Activated T-cell treated with anti-CD3 and anti-CD28 coated beads, Interleukin-2, amount 50 U/mL, for 24 hours (primary cell): ENCODE results near the gene DTX3.

Experiments used
- DNase-seq: peaks from one replicate; pipeline ENCODE4 v3.0.0-alpha.2; 2020
- H3K27ac Mint-ChIP-seq: 2 replicates; pipeline ENCODE4 v1.8.0; 2020; ENCODE audit warnings: mild to moderate bottlenecking, mixed read lengths
- H3K27me3 Mint-ChIP-seq: 2 replicates; pipeline ENCODE4 v1.8.0; 2020; ENCODE audit warnings: mixed read lengths
- H3K36me3 Mint-ChIP-seq: 2 replicates; pipeline ENCODE4 v1.8.0; 2020; ENCODE audit warnings: low read depth, mixed read lengths
- H3K4me1 Mint-ChIP-seq: 2 replicates; pipeline ENCODE4 v1.8.0; 2020; ENCODE audit warnings: low read depth, mixed read lengths
- H3K4me3 Mint-ChIP-seq: 2 replicates; pipeline ENCODE4 v1.8.0; 2020; ENCODE audit warnings: mild to moderate bottlenecking, moderate library complexity, mixed read lengths
- H3K9me3 Mint-ChIP-seq: 2 replicates; pipeline ENCODE4 v1.8.0; 2020; ENCODE audit warnings: mixed read lengths

The DTX3 gene

DNA sequence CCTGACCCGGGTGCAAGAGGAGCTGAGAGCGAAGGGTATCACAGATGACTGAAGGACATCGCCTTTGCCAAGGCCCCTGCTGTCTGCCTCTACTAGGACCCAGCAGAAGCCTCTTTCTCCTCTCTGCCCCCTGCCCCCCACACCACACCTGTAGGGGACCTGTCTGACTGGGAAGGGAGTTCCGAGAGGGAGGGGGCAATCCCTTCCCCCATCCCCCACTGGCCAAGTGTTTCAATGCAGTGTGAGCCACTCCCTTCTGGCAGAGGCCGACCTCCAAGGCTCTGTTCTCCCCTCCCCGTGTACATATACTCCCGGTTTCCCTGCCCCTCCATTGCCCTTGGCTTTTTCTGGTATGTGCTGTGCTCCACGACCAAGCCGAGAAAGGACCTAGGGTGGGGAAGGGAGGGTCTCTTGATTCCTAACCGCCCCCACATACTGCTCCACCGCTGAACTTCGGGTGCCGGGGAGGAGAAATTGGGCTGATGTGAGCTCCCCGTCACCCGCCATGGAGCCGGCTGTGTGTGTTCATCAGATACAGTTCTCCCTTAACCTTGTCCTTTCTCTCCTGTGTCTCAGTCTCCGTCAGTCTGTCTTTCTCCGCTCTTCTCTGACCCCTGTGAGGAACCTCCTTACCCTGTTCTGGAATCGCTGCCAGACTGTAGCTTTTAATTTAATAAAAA lies 4.6 kb downstream of the DTX3 start:
- Mint-ChIP-seq H3K4me1 (peaks cover 23% of the 10 kb centered on the region), H3K27ac (no peak overlapping the region), H3K36me3 (peaks cover 3% of the 10 kb centered on the region), H3K4me3 (no peak overlapping the region), H3K27me3 (peaks cover 33% of the 10 kb centered on the region), H3K9me3 (no peaks in the 10 kb centered on the region)
- DNase-seq = no peak

GRCh38 chr12:57609781-57610553 lies 5.3 kb downstream of the DTX3 start:
- peak overlapping the region; percentile 82 for H3K27ac Mint-ChIP-seq
- peaks cover 3% of the 10 kb centered on the region for H3K36me3 Mint-ChIP-seq

DNA sequence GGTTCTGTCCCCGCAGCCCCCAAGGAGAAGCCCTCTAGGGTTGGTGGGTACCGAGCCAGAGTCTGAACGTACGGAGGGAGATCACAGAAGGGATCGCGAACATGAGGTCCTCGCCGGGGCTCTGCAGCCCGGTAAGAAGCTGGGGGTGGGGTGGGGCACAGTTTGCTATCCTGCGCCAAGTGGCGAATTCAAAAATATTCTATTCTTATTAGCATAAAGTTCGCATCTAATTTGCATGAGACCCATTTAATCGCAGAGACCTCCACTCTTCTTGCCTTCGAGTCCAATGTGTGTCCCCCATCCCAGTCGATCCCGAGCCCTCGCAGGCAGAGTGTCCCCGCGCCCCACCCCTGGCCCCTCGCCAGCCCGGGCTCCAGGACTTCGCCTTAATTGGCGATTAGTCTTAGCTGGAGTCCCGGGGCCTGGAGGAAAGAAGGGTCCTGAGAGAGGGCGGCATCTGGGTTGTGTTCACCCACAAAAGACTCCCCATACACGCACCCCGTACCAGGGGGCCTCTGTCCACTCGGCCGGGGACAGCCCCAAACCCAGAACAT lies 6.0 kb downstream of the DTX3 start:
- peak overlapping the region; percentile 64 for H3K4me3 Mint-ChIP-seq
- H3K9me3 Mint-ChIP-seq = no peaks in the 10 kb centered on the region
- peaks cover 3% of the 10 kb centered on the region for H3K36me3 Mint-ChIP-seq
- DNase-seq = no peak
- H3K27me3 Mint-ChIP-seq = peaks cover 44% of the 10 kb centered on the region
- peaks cover 12% of the 10 kb centered on the region for H3K4me1 Mint-ChIP-seq
- H3K27ac Mint-ChIP-seq = peak overlapping the region; percentile 82

More at GRCh38 chr12:57609781-57610553, 5.3 kb downstream of the DTX3 start:
- peaks cover 18% of the 10 kb centered on the region for H3K4me1 Mint-ChIP-seq
- peaks cover 38% of the 10 kb centered on the region for H3K27me3 Mint-ChIP-seq
- H3K4me3 Mint-ChIP-seq = peak overlapping the region; percentile 64
- no peaks in the 10 kb centered on the region for H3K9me3 Mint-ChIP-seq
- no peak for DNase-seq

GRCh38 chr12:57611108-57611826 lies 6.6 kb downstream of the DTX3 start, which contains the start of gene ARHGEF25:
TSS of gene ARHGEF25 (plus strand) at chr12:57611435. CDS start at chr12:57611895, 460 bp downstream.
- DNase-seq = peak; percentile 76
- Mint-ChIP-seq H3K27ac (peak within 1 kb of the TSS; percentile 82), H3K4me3 (peak within 1 kb of the TSS; percentile 64), H3K36me3 (peaks cover 3% of the 10 kb centered on the region), H3K9me3 (no peaks in the 10 kb centered on the region), H3K27me3 (peaks cover 48% of the 10 kb centered on the region), H3K4me1 (peaks cover 9% of the 10 kb centered on the region)

DNA sequence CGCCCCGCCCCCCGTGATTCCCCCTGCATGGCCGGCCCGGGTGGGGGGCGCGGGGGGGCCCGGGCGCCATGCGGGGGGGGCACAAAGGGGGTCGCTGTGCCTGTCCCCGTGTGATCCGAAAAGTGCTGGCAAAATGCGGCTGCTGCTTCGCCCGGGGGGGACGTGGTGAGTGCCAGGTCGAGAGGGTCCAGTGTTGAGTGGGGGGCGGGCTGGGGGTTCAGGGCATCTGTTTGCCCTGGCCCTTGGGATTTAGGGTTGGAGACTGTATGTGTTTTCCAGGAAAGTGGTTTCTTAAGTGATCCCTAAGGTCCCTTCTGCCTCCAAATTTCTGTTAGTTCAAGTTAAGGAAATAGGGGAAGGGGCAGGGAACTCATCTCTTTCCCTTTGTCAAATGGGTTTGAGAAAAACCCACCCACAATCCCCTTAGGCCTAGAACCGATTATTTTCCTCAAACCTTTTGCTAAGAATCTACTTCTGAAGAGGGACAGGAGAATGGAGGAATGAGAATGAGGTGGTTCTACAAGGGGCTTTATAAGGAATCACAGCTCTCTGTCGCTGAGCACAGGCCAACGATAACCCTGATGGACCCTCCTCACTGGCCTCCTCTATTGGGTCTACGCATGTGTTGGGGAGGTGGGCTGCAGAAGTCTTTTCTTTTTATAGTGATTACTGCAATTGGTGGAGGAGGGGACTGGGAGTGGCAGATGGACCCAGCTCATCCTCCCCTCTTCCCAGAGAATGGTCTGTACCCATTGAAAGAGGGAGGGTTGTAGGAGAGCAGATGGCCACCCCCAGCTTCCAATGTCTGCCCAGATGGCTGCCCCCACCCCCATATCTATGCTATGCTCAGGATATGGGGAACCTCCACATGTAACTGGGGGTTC lies 7.4 kb downstream of the DTX3 start:
- Mint-ChIP-seq H3K36me3 (no peaks in the 10 kb centered on the region), H3K9me3 (no peaks in the 10 kb centered on the region)

GRCh38 chr12:57612711-57613426 lies 8.2 kb downstream of the DTX3 start:
- Mint-ChIP-seq H3K9me3 (no peaks in the 10 kb centered on the region), H3K27me3 (peaks cover 62% of the 10 kb centered on the region), H3K4me3 (no peak overlapping the region), H3K36me3 (no peaks in the 10 kb centered on the region), H3K27ac (no peak overlapping the region), H3K4me1 (peaks cover 7% of the 10 kb centered on the region)
- DNase-seq = no peak

More for the DNA sequence above, 7.4 kb downstream of the DTX3 start:
- DNase-seq = no peak
- Mint-ChIP-seq H3K27ac (no peak overlapping the region), H3K4me3 (peak overlapping the region; percentile 63), H3K27me3 (peaks cover 54% of the 10 kb centered on the region), H3K4me1 (peaks cover 7% of the 10 kb centered on the region)

GRCh38 chr12:57613427-57614109 lies 8.9 kb downstream of the DTX3 start:
- no peaks in the 10 kb centered on the region for H3K9me3 Mint-ChIP-seq
- peaks cover 68% of the 10 kb centered on the region for H3K27me3 Mint-ChIP-seq
- H3K27ac Mint-ChIP-seq = no peak overlapping the region
- no peaks in the 10 kb centered on the region for H3K36me3 Mint-ChIP-seq
- H3K4me3 Mint-ChIP-seq = no peak overlapping the region
- DNase-seq = no peak
- peaks cover 7% of the 10 kb centered on the region for H3K4me1 Mint-ChIP-seq

- Mint-ChIP-seq H3K27me3 (peaks cover 76% of the 10 kb centered on the region), H3K9me3 (no peaks in the 10 kb centered on the region), H3K4me1 (peaks cover 9% of the 10 kb centered on the region)
Measured at GRCh38 chr12:57614178-57614947, 9.7 kb downstream of the DTX3 start.

DNA sequence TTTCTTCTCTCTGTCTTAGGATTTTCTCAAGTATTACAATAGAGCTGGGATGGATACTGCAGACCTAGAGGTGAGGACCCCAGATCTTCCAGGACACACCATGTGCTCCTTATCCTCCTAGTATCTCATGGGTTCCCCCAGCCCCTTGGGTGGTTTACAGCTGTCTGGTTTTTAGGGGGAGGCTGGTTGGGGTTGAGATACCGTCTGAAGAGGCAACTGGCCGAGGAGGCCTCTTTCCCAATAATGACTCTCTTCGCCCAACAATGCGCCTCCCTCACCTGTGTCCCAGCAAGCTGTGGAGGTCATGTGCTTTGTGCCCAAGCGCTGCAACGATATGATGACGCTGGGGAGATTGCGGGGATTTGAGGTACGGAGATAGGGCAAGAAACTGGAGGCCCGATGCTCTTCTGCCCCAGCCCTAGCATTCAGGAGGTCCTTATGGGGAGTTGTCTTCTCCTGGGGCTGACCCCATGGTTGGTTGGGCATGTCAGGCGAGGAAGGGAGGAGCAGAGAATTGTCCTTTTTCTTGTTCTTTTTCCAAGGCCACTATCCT lies 10.4 kb downstream of the DTX3 start:
- peak; percentile 14 for DNase-seq
- no peak overlapping the region for H3K4me3 Mint-ChIP-seq
- H3K9me3 Mint-ChIP-seq = no peaks in the 10 kb centered on the region
- peaks cover 13% of the 10 kb centered on the region for H3K4me1 Mint-ChIP-seq
- H3K27ac Mint-ChIP-seq = no peak overlapping the region
- no peaks in the 10 kb centered on the region for H3K36me3 Mint-ChIP-seq
- peaks cover 82% of the 10 kb centered on the region for H3K27me3 Mint-ChIP-seq

More at GRCh38 chr12:57614178-57614947, 9.7 kb downstream of the DTX3 start:
- Mint-ChIP-seq H3K36me3 (no peaks in the 10 kb centered on the region), H3K4me3 (no peak overlapping the region), H3K27ac (no peak overlapping the region)
- no peak for DNase-seq

DNA sequence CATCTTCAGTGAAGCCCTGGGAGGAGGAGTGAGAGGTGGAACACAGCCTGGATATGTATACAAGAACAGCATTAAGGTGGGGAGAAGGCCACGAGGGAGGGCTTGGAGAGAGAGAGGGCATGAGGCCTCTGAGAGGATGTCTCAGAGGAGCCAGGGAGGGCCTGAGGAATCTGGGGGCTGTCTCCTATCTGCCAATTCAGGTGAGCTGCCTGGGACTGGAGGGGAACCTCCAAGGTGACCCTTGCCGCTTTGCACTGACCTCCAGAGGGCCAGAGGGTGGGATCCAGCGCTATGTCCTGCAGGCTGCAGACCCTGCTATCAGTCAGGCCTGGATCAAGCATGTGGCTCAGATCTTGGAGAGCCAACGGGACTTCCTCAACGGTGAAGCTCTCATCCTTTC lies 11.0 kb downstream of the DTX3 start:
- peaks cover 85% of the 10 kb centered on the region for H3K27me3 Mint-ChIP-seq
- H3K36me3 Mint-ChIP-seq = no peaks in the 10 kb centered on the region
- H3K4me1 Mint-ChIP-seq = peaks cover 15% of the 10 kb centered on the region
- DNase-seq = no peak
- H3K4me3 Mint-ChIP-seq = no peak overlapping the region
- H3K27ac Mint-ChIP-seq = no peak overlapping the region
- no peaks in the 10 kb centered on the region for H3K9me3 Mint-ChIP-seq

GRCh38 chr12:57616383-57617101 lies 11.9 kb downstream of the DTX3 start:
- Mint-ChIP-seq H3K27me3 (peaks cover 90% of the 10 kb centered on the region), H3K27ac (no peak overlapping the region), H3K4me3 (no peak overlapping the region), H3K4me1 (peaks cover 21% of the 10 kb centered on the region), H3K9me3 (no peaks in the 10 kb centered on the region), H3K36me3 (no peaks in the 10 kb centered on the region)
- no peak for DNase-seq
